ENCODE measurements around the gene SLC5A10.
"Not testable (repeated sequence)": the region's sequence is repeated elsewhere in the genome, so short reads cannot be mapped to it uniquely, and the experiment has no call there.

DNA sequence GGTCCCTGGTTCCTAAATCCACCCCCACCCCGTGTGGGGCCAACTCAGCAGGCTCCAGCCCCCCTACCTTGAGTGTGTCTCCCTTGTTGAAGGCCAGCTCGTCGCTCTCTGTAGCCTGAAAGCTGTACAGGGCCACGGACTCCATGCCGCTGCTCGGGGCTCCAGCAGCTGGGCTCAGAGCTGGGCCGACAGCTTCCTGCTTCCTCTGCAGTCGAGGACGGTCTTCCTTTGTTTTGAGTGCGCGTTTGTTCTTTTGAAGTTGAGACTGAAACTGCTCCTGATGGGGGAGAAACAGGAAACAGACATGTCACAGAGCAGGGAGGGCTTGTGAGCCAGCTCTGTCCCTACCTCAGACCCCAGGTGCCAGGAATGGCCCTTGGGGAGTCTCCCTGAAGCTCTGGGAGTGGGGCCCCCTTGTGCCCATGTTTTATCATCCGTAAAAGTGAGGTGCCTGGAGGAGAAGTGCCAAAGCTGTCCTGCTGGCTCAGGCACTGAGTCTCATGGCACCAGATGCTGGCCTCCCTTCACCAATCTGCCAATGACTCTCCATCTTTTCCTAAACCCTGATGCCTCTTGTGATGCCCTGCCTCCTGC, 94.9 kb downstream of the SLC5A10 start, which contains the start of gene GRAP:
- TF ChIP-seq RAD21 (IDR thresholded peaks at IDR 0.05; ENCODE audit: low read length); JUND (IDR thresholded peaks at IDR 0.05); POLR2AphosphoS5 (IDR thresholded peaks at IDR 0.05; ENCODE audit: low read depth, low read length); TAF1 (IDR thresholded peaks at IDR 0.05; ENCODE audit: borderline replicate concordance, low read depth, low read length); FOXJ3 (CRISPR knock-in tag; IDR thresholded peaks at IDR 0.05); EP300 (IDR thresholded peaks at IDR 0.05; ENCODE audit: borderline replicate concordance in 1 of 2, low read depth in 1 of 2, low read length in 1 of 2); GABPA (IDR thresholded peaks at IDR 0.05; ENCODE audit: low read depth); FOXM1 (IDR thresholded peaks at IDR 0.05; ENCODE audit: low read depth); MXI1 (IDR thresholded peaks at IDR 0.05; ENCODE audit: low read depth, low read length); YY1 (IDR thresholded peaks at IDR 0.05; ENCODE audit: low read depth): not testable (repeated sequence)
- TF ChIP-seq, protein P1, sequence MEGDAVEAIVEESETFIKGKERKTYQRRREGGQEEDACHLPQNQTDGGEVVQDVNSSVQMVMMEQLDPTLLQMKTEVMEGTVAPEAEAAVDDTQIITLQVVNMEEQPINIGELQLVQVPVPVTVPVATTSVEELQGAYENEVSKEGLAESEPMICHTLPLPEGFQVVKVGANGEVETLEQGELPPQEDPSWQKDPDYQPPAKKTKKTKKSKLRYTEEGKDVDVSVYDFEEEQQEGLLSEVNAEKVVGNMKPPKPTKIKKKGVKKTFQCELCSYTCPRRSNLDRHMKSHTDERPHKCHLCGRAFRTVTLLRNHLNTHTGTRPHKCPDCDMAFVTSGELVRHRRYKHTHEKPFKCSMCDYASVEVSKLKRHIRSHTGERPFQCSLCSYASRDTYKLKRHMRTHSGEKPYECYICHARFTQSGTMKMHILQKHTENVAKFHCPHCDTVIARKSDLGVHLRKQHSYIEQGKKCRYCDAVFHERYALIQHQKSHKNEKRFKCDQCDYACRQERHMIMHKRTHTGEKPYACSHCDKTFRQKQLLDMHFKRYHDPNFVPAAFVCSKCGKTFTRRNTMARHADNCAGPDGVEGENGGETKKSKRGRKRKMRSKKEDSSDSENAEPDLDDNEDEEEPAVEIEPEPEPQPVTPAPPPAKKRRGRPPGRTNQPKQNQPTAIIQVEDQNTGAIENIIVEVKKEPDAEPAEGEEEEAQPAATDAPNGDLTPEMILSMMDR (IDR thresholded peaks at IDR 0.05) = not testable (repeated sequence)
- TF ChIP-seq, protein P2, sequence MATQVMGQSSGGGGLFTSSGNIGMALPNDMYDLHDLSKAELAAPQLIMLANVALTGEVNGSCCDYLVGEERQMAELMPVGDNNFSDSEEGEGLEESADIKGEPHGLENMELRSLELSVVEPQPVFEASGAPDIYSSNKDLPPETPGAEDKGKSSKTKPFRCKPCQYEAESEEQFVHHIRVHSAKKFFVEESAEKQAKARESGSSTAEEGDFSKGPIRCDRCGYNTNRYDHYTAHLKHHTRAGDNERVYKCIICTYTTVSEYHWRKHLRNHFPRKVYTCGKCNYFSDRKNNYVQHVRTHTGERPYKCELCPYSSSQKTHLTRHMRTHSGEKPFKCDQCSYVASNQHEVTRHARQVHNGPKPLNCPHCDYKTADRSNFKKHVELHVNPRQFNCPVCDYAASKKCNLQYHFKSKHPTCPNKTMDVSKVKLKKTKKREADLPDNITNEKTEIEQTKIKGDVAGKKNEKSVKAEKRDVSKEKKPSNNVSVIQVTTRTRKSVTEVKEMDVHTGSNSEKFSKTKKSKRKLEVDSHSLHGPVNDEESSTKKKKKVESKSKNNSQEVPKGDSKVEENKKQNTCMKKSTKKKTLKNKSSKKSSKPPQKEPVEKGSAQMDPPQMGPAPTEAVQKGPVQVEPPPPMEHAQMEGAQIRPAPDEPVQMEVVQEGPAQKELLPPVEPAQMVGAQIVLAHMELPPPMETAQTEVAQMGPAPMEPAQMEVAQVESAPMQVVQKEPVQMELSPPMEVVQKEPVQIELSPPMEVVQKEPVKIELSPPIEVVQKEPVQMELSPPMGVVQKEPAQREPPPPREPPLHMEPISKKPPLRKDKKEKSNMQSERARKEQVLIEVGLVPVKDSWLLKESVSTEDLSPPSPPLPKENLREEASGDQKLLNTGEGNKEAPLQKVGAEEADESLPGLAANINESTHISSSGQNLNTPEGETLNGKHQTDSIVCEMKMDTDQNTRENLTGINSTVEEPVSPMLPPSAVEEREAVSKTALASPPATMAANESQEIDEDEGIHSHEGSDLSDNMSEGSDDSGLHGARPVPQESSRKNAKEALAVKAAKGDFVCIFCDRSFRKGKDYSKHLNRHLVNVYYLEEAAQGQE (IDR thresholded peaks at IDR 0.05; ENCODE audit: low read depth, low read length) = not testable (repeated sequence)
